Peyer's patch (tissue), 4 donors: ENCODE measurements around the gene SMIM43.

Experiments used
- CTCF ChIP-seq, 6 experiments: fragments of 450-650 bp in 4 of 6; fragments of 200-600 bp in 2 of 6; sonication (generic) in 1 of 6; IDR thresholded peaks; one replicate each; pipeline ENCODE4 v1.5.1; 2017 to 2019; ENCODE audit warnings: antibody characterized with exemption in 6 of 6, mild to moderate bottlenecking in 3 of 6, moderate library complexity in 1 of 6
- POLR2A ChIP-seq, 2 donors: fragments of 450-650 bp; IDR thresholded peaks; one replicate each; pipeline ENCODE4 v1.5.1; 2017; ENCODE audit warnings: antibody characterized with exemption in 2 of 2, mild to moderate bottlenecking in 2 of 2, moderate library complexity in 2 of 2

DNA sequence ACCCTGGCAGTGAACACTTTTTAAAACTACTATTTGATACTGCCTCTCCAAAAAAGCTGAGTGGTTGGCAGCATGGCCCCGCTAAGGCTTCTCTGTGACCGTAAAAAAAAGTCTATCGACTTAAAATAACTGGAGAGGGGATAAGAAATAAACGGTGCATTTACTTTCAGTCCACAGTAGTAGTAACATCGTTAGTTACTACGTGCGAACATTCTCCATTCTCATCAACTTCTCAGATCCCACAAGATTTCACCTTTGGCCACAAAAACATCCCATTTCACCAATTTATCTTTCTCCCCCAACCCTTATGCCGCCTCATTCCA, 35.6 kb upstream of the SMIM43 start:
- no peak for TF ChIP-seq CTCF (IDR thresholded peaks at IDR 0.05)
- no peak for TF ChIP-seq POLR2A (IDR thresholded peaks at IDR 0.05)
